HG03108 (cell line): ENCODE measurements around the gene CEP170B.
"Not testable (repeated sequence)": the region's sequence is repeated elsewhere in the genome, so short reads cannot be mapped to it uniquely, and the experiment has no call there.

Source experiments
- ATAC-seq: cut with Tn5 transposase; IDR thresholded peaks from one replicate; pipeline ENCODE4 v1.9.1; 2021; ENCODE audit warnings: moderate library complexity; ENCODE audit not compliant: unreplicated experiment

Gene CEP170B

GRCh38 chr14:104877066-104877805 lies 12.2 kb downstream of the CEP170B start:
- ATAC-seq = no peak

GRCh38 chr14:104877806-104878550 lies 12.9 kb downstream of the CEP170B start:
- no peak for ATAC-seq

- ATAC-seq = no peak
Measured at GRCh38 chr14:104878582-104878981, 13.5 kb downstream of the CEP170B start.

GRCh38 chr14:104879201-104879982 lies 14.3 kb downstream of the CEP170B start:
- no peak for ATAC-seq

- no peak for ATAC-seq
Measured at GRCh38 chr14:104879983-104880565, 15.0 kb downstream of the CEP170B start.

- no peak for ATAC-seq
Measured at GRCh38 chr14:104880584-104881210, 15.6 kb downstream of the CEP170B start.

- no peak for ATAC-seq
Measured at GRCh38 chr14:104881369-104881979, 16.4 kb downstream of the CEP170B start.

- no peak for ATAC-seq
Measured at GRCh38 chr14:104882325-104882973, 17.4 kb downstream of the CEP170B start.

GRCh38 chr14:104882991-104883660 lies 18.1 kb downstream of the CEP170B start:
- ATAC-seq = no peak

GRCh38 chr14:104883681-104884361 lies 18.8 kb downstream of the CEP170B start:
- no peak for ATAC-seq

- not testable (repeated sequence) for ATAC-seq
Measured at GRCh38 chr14:104884381-104884780, 19.3 kb downstream of the CEP170B start.

- ATAC-seq = no peak
Measured at GRCh38 chr14:104885031-104885972, 20.2 kb downstream of the CEP170B start.

- no peak for ATAC-seq
Measured at GRCh38 chr14:104885973-104886689, 21.1 kb downstream of the CEP170B start.

GRCh38 chr14:104886690-104887622 lies 21.9 kb downstream of the CEP170B start:
- ATAC-seq = no peak

- ATAC-seq = no peak
Measured at GRCh38 chr14:104887623-104888488, 22.8 kb downstream of the CEP170B start.
